ENCODE results near the gene SMIM24.
"Not testable (repeated sequence)": the region's sequence is repeated elsewhere in the genome, so short reads cannot be mapped to it uniquely, and the experiment has no call there.

DNA sequence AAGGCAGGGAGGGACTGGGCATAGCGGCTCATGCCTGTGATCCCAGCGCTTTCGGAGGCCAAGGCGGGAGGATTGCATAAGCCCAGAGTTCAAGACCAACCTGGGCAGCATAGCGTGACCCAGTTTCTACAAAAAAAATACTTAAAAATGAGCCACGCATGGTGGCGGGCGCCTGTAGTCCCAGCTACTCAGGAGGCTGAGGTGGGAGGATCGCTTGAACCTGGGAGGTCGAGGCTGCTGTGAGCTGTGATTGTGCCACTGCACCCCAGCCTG is 27.4 kb downstream of the SMIM24 start:
- TF ChIP-seq CTCF, POLR2A (IDR thresholded peaks at IDR 0.05): not testable (repeated sequence)

All from transverse colon (tissue), 3 donors.